GM12878 (cell line): ENCODE data around the gene BCLAF1.

Experiments used
- EZH2 ChIP-seq: IDR thresholded peaks from 2 replicates; pipeline ENCODE4 v1.6.1; 2012; ENCODE audit warnings: low read depth, mild to moderate bottlenecking, control low read depth, inconsistent platforms, low read length, borderline replicate concordance; ENCODE audit not compliant: control insufficient read depth
- IRF3 ChIP-seq: fragments of 450-650 bp; IDR thresholded peaks from 2 replicates; pipeline ENCODE4 v1.6.1; 2014; ENCODE audit warnings: mild to moderate bottlenecking
- MEF2A ChIP-seq: IDR thresholded peaks from 2 replicates; pipeline ENCODE4 v1.6.1; 2011; ENCODE audit warnings: low read depth, mild to moderate bottlenecking, low read length, moderate library complexity; ENCODE audit not compliant: insufficient read depth
- NR2C2 ChIP-seq: IDR thresholded peaks from 2 replicates; pipeline ENCODE4 v1.6.1; 2011; ENCODE audit warnings: borderline replicate concordance, low read depth; ENCODE audit not compliant: control insufficient read depth, insufficient read length
- POLR2AphosphoS5 ChIP-seq: IDR thresholded peaks from 2 replicates; pipeline ENCODE4 v1.6.1; 2011; ENCODE audit warnings: mild to moderate bottlenecking, low read length, inconsistent platforms
- TF ChIP-seq, protein P1 (sequence below), 3 experiments: IDR thresholded peaks in 2 of 3; conservative IDR thresholded peaks in 1 of 3; 2 replicates each; pipeline ENCODE4 v1.5.1; 2011; ENCODE audit warnings: low read depth in 3 of 3, low read length in 3 of 3, mild to moderate bottlenecking in 3 of 3, control low read depth in 2 of 3, moderate library complexity in 2 of 3, inconsistent platforms in 1 of 3, mixed read lengths in 1 of 3; ENCODE audit not compliant: control insufficient read depth in 2 of 3, insufficient read depth in 1 of 3; ENCODE audit errors: extremely low read depth in 1 of 3

DNA sequence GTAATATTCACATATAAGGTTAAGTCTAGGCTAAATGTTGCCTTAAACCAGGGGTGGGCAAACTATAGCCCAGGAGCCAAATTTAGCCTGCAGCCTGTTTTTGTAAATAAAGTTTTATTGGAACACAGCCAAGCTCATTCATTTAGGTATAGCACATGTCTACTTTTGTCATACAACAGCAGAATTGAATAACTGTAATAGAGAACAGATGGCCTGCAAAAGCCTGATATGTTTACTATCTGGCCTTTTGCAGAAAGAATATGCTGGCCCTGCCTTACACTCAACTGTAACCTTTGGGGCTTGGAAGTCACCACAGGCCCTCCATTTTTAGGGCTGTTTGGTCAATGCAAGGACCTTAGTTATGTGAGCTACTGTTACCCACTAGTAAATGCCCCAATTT lies 17.7 kb upstream of the BCLAF1 start:
- TF ChIP-seq EZH2 (no peak), NR2C2 (no peak), POLR2AphosphoS5 (no peak), MEF2A (no peak), IRF3 (no peak)
- TF ChIP-seq, protein P1, sequence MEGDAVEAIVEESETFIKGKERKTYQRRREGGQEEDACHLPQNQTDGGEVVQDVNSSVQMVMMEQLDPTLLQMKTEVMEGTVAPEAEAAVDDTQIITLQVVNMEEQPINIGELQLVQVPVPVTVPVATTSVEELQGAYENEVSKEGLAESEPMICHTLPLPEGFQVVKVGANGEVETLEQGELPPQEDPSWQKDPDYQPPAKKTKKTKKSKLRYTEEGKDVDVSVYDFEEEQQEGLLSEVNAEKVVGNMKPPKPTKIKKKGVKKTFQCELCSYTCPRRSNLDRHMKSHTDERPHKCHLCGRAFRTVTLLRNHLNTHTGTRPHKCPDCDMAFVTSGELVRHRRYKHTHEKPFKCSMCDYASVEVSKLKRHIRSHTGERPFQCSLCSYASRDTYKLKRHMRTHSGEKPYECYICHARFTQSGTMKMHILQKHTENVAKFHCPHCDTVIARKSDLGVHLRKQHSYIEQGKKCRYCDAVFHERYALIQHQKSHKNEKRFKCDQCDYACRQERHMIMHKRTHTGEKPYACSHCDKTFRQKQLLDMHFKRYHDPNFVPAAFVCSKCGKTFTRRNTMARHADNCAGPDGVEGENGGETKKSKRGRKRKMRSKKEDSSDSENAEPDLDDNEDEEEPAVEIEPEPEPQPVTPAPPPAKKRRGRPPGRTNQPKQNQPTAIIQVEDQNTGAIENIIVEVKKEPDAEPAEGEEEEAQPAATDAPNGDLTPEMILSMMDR (IDR thresholded peaks at IDR 0.05 in 2 of 3, conservative IDR thresholded peaks at IDR 0.05 in 1 of 3; ENCODE audit: control insufficient read depth in 2 of 3, extremely low read depth in 1 of 3, insufficient read depth in 1 of 3, low read depth in 3 of 3, low read length in 3 of 3), result no peak
